Measurements from ENCODE around the gene OTX1.

OTX1 gene

DNA sequence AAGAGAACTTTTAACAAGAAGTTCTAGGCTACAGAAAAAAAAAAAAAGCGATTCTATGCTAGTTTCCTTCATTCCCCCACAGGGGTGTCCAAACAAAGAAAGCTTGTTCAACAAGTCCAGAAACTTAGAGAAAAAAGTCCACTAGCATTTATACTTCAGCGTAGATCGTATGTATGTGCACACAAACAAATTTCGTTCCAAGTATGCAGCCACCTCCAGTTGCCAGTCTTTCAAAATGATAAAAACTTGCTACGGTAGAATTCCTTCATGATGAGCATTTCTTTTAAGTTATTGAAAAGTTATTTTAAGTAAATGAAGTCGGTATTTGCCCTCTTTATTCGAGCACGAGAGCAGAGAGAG lies 3.7 kb upstream of the OTX1 start:
- in situ Hi-C loops (cut with MboI; ENCODE audit: low sequenced_read_pairs): no loop called here

DNA sequence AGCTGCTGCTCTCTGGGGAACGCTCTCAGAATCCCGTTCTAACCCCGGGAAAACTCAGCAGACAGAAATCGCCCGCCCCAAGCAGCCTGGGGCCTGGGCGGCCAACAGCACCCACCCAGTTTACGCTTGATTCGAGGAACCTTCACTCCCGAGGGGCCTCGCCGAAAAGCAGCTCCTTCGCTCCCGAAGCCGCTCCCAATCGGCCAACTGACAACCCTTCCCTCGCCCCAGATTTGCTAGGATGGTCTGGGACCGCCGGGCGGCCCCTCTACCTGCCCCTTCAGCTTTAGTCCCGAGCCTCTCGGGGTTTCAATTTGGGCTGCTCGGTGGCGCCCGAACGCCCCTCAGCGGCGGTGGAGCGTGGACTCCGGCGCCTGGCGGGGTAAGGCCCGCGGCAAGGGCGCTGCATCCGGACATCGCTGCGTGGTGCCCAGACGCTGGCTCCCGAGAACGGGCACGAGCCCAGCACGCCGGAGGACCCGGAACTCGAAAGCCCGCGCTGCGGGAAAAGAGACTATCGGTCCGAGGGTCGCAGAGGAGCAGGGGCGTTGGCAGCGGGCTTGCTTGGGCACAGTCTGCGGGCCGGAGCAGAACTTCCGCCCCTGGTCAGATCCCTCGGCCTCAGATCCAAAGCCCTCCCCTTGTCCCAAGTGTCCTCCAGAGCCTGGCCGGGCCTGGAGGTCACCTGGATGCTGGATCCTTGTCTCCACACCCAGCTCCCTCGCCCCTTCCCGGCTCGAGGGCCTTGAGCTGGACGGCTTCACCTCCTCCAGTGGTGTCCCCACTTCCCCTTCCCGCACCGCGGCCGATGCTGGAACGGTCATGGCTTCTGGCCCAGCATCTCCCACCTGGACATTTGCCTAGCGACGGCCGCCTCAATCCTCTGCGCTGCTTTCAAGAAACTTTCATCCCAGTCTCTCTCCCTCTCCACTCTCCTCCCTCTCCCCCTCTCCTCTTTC lies 3.0 kb upstream of the OTX1 start:
- in situ Hi-C loops (cut with MboI; ENCODE audit: low sequenced_read_pairs): no loop called here

GRCh38 chr2:63048367-63049171 lies 2.1 kb upstream of the OTX1 start:
- in situ Hi-C loops (cut with MboI; ENCODE audit: low sequenced_read_pairs): no loop called here

GRCh38 chr2:63049211-63049969 lies 1.2 kb upstream of the OTX1 start:
- in situ Hi-C loops (cut with MboI; ENCODE audit: low sequenced_read_pairs): no loop called here

- in situ Hi-C loops (cut with MboI; ENCODE audit: low sequenced_read_pairs): no loop called here
Observed at GRCh38 chr2:63049970-63050333, 678 bp upstream of the OTX1 start.

DNA sequence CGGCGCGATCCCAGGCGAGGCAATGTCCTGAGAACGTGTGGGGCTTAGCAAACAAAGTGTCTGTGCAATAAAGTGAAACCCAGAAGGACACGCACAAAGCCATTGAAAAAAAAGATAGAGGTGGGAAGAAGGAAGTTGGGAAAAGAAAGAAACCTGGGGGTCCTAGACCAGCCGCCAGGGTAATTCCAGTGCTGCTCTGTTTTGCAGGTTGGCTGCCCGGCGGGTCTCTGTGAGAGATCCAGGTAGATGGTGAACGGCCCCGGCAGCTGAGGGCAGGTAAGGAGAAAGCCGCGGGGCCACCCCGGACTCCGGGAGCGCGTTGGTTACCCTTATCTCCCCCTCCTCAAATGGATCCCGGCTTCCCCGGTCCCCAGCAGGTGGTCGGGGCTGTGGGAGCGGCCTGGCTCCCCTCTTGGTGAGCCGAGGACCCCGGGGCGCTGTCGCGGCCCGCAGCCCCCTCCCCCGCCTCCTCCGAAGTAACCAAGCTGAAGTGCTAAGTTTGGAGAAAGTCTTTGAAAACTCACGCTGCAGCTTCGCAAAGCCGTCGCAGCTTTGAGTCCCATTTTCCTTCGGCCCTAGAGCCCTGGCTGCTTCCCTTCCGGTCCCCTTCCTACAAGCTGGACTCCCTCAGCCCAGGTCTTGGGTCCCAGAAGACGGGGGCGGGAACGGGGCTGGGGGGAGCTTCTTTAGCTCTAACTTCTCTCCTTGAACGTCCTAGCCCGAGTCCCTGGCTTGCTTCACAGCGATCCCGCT lies 588 bp downstream of the OTX1 start:
- in situ Hi-C loops (cut with MboI; ENCODE audit: low sequenced_read_pairs): no loop called here

DNA sequence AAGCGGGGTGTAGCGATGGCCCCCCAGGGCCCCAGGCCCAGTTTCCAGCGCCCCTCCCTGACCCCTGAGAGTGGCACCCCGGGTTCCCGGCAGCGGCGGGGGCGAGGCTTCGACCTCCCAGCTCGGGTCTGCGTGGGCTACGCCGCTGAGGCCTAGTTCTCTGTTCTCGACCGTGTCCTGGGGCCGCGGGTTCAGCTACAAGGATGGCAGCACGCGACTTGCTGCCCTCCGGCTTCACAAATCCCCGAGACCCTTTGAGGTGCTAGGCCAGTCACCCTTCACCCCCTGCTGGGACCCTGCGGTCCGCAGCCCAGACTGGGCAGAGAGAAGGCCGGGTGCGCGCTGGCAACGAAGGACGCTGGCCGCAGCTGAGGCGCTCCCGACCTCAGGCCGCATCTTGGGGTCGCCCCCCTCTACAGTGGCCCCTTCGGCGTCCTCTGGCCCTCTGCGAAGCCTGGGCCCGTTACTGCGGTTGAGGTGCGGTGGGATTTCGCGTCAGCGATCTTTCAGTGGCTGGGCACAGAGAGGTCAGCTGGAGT lies 1.2 kb downstream of the OTX1 start:
- in situ Hi-C loops (cut with MboI; ENCODE audit: low sequenced_read_pairs): no loop called here

GRCh38 chr2:63052411-63053080 lies 1.9 kb downstream of the OTX1 start:
- in situ Hi-C loops (cut with MboI; ENCODE audit: low sequenced_read_pairs): no loop called here

DNA sequence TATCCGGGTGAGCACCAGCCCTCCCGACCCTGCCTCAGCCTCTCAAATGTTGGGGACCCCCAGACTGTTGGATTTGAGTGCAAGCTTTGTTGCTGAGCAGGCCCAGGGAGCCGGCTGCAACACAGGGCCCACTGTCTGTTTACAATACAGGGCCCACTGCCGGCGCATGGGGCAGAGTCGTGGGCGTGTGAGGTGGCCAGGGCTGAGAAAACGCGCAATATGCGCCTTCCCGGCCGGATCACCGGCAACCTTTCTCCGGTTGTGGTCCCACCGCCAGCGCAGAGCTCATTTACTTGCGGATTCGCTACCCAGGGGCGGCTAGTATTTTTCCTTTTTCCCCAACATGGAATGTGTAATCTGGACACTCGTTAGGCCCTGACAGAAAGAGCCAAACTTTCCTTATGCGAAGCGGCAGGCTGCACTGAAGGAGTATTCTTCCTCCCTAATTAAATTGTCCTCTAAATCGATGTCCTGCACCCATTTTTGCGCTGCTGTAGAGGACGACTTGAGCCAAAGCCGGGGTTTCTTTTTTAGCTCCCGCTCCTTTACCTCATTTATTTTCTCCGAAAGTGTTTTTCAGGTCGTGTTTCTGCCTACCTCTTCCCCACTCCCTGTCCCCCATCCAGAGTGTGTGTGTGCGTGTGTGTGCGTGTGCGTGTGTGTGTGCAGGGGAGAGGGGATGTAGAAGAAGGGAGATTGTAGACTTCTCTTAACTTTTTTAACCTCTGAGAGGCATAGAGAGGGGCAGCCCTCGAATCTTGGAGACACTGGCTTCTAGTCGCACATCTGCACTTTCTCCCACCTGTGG lies 2.7 kb downstream of the OTX1 start:
- in situ Hi-C loops (cut with MboI; ENCODE audit: low sequenced_read_pairs): no loop called here

GRCh38 chr2:63053889-63054602 lies 3.4 kb downstream of the OTX1 start:
- in situ Hi-C loops (cut with MboI; ENCODE audit: low sequenced_read_pairs): no loop called here

DNA sequence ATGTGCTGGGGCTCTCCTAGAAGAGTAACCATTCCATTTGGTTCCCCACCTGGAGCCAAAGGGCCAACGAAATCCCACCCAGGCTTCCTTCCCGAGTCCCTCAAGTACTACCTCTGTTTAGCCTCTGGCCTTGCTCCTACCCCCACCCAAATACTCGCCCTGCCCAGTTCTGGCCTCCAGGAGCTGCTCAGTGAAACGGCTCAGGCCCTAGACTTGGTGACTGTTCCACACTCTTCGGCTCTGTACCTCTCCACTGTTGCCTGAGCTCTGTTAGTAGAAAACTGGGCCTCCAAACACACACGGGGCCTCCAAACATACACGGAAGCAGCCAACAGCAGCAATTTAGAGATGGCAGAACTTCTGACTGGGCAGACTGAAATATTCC lies 4.2 kb downstream of the OTX1 start:
- in situ Hi-C loops (cut with MboI; ENCODE audit: low sequenced_read_pairs): no loop called here

DNA sequence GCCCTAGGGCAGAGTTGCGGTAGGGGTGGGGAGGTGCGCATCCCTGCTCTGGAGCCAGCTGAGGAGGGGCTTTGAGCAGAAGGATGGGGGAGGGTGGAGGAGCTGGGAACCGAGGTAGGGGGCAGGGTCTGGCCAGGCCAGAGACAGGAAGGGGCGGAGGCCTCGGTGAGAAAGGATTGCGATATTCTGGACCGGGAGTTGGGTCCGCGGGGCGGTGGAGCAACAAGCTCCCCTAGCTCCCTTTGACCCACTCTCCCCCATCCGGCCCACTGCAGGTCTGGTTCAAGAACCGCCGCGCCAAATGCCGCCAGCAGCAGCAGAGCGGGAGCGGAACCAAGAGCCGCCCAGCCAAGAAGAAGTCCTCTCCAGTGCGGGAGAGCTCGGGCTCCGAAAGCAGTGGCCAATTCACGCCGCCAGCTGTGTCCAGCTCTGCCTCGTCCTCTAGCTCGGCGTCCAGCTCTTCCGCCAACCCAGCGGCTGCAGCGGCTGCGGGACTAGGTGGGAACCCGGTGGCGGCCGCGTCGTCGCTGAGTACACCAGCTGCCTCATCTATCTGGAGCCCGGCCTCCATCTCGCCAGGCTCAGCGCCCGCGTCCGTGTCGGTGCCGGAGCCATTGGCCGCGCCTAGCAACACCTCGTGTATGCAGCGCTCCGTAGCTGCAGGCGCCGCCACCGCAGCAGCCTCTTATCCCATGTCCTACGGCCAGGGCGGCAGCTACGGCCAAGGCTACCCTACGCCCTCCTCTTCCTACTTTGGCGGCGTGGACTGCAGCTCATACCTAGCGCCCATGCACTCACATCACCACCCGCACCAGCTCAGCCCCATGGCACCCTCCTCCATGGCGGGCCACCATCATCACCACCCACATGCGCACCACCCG lies 4.8 kb downstream of the OTX1 start:
- in situ Hi-C loops (cut with MboI; ENCODE audit: low sequenced_read_pairs): no loop called here

DNA sequence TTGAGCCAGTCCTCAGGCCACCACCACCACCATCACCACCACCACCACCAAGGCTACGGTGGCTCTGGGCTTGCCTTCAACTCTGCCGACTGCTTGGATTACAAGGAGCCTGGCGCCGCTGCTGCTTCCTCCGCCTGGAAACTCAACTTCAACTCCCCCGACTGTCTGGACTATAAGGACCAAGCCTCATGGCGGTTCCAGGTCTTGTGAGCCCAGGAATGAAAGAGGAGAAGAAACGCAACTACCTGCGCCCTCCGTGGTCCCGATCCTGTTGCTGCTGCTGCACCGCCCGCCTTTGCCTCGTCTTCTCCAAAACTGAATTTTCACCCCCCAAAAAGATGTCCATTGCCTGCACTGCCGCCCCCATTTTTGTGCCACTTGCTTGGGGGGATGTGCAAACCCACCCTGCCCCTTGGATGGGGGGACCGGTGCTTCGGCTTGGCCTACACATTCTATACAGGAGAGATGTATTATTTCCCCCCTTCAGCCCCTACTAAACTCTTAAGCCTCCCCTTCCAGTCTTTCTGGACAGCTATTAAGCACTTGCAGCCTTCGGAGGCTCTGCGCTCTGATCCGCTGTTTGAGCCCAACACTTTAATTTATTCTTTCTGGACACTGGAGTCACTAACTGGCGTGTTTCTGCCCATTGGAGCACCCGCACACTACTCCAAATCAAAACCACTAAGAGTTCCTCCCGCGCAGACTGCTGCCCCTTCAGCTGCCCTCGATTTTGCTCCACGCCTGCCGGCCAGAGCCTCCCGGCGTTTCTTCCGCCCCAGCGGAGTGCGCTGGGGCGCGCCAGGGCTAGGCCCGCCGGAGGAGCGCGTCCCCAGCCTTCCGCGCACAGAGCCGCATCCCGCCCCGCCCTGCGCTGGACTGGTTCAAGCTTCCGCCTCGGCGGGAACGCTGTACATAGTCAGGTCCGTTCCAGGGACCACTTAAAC lies 5.7 kb downstream of the OTX1 start:
- in situ Hi-C loops (cut with MboI; ENCODE audit: low sequenced_read_pairs): no loop called here

DNA sequence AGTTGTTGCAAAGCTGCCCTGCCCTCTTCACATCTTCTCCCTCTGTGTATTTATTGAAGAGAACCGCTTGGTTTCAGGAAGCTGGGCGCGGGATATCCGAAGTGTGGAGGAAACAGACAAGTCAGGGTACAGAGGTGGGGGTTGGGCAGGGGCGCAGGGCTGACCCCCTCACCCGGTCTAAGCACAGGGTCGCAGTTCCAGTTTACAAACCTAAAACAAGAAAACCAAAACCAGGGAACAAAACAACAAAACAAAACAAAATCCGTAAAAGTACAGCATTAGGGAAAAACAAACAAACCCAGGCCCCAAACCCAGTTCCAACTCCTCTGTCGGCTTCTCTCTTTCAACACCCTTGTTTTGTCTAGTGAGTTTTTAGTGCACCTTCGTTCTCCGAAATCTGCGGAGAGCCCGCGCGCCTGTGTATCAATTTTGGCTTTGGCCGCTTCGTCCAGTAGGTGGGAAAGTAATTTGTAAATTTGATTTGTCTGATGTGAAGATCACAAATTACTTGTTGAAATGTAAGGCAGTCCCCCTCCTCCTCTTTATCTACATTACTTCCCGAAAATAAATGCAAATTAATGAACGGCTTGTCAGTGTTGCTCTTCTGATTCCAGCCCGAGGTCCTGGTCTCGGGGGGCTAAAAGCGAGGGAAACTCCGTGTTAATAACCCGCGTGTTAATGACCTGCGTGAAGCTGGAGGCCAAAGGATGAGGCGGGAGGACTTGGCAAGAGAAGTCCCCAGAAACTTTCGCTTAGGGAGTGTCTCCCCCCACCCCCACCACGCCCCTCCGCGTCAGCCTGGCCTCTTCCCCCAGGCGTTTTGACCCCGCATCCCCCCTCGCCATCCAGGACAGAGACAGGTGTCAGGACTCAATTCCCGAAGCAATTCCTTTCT lies 6.9 kb downstream of the OTX1 start:
- in situ Hi-C loops (cut with MboI; ENCODE audit: low sequenced_read_pairs): no loop called here

- in situ Hi-C loops (cut with MboI; ENCODE audit: low sequenced_read_pairs): no loop called here
Observed at GRCh38 chr2:63058144-63058920, 7.7 kb downstream of the OTX1 start.
